Endometrial microvascular endothelial cells (primary cell): ENCODE measurements around the gene KLHDC7A. TPM values are rescaled to one million over a fixed set of nuclear protein-coding genes. Genes with fewer than 3 reads are reported as not detected.

Experiments
- in situ Hi-C: cut with HindIII; loops from 2 replicates; pipeline ENCODE4 v1.10.0; 2017; ENCODE audit warnings: low sequenced_read_pairs, low pct_unique_long_range_greater_than_20kb; ENCODE audit errors: inconsistent ontology term
- total RNA-seq: library from RNA; depleted of rRNA; stranded (reverse); fragments of >200 nt; gene quantifications from one replicate; pipeline ENCODE4 v1.2.3, GENCODE V29; 2015; ENCODE audit errors: inconsistent ontology term

The KLHDC7A gene
- total RNA-seq, 1 donor from 2014 or later, result not detected

- in situ Hi-C loops, result no loop called here
Observed at GRCh38 chr1:18496056-18496455, 15.3 kb downstream of the KLHDC7A start.

GRCh38 chr1:18496497-18497235, 15.9 kb downstream of the KLHDC7A start:
- in situ Hi-C loops, result no loop called here

GRCh38 chr1:18501833-18502232, 21.1 kb downstream of the KLHDC7A start:
- in situ Hi-C loops, result no loop called here

GRCh38 chr1:18504609-18505008, 23.9 kb downstream of the KLHDC7A start:
- in situ Hi-C loops, result no loop called here

GRCh38 chr1:18505666-18506065, 24.9 kb downstream of the KLHDC7A start:
- in situ Hi-C loops, result no loop called here

- in situ Hi-C loops, result no loop called here
Observed at GRCh38 chr1:18508084-18508483, 27.4 kb downstream of the KLHDC7A start.

- in situ Hi-C loops, result no loop called here
Observed at GRCh38 chr1:18511149-18511873, 30.6 kb downstream of the KLHDC7A start.

GRCh38 chr1:18511874-18512150, 31.1 kb downstream of the KLHDC7A start:
- in situ Hi-C loops, result no loop called here

GRCh38 chr1:18512883-18513282, 32.2 kb downstream of the KLHDC7A start:
- in situ Hi-C loops, result no loop called here

- in situ Hi-C loops, result no loop called here
Observed at GRCh38 chr1:18513995-18514394, 33.3 kb downstream of the KLHDC7A start.

- in situ Hi-C loops, result no loop called here
Observed at GRCh38 chr1:18515120-18515667, 34.5 kb downstream of the KLHDC7A start.

GRCh38 chr1:18516473-18516872, 35.7 kb downstream of the KLHDC7A start:
- in situ Hi-C loops, result no loop called here

- in situ Hi-C loops, result no loop called here
Observed at GRCh38 chr1:18526436-18527275, 45.9 kb downstream of the KLHDC7A start.

- in situ Hi-C loops, result no loop called here
Observed at GRCh38 chr1:18527514-18527913, 46.8 kb downstream of the KLHDC7A start.

GRCh38 chr1:18527921-18528320, 47.2 kb downstream of the KLHDC7A start:
- in situ Hi-C loops, result no loop called here

GRCh38 chr1:18528616-18529015, 47.9 kb downstream of the KLHDC7A start:
- in situ Hi-C loops, result no loop called here

GRCh38 chr1:18529714-18530113, 49.0 kb downstream of the KLHDC7A start:
- in situ Hi-C loops, result no loop called here

- in situ Hi-C loops, result no loop called here
Observed at GRCh38 chr1:18530587-18531502, 50.1 kb downstream of the KLHDC7A start.

- in situ Hi-C loops, result no loop called here
Observed at GRCh38 chr1:18531503-18531845, 50.7 kb downstream of the KLHDC7A start.
